HL-60 (cell line): Measurements from ENCODE around the gene CHRNA3.

Experiments used
- DNase-seq, 2 experiments: peaks; one replicate each; pipeline ENCODE4 v3.0.0-alpha.2; 2010 to 2020; ENCODE audit warnings: low read depth in 1 of 2, low spot score in 1 of 2
- H3K27ac ChIP-seq: fragments of 250-450 bp; sonication (Bioruptor Pico); replicated peaks from 2 replicates; pipeline ENCODE4 v1.5.1; 2020; ENCODE audit warnings: mild to moderate bottlenecking, moderate library complexity
- H3K27me3 ChIP-seq: fragments of 250-450 bp; sonication (Bioruptor Pico); 2 replicates; pipeline ENCODE4 v1.5.1; 2021; ENCODE audit warnings: mild to moderate bottlenecking, moderate library complexity; ENCODE audit not compliant: insufficient read depth, poor library complexity, severe bottlenecking
- H3K4me3 ChIP-seq: replicated peaks from 2 replicates; pipeline ENCODE4 v1.5.1; 2011; ENCODE audit warnings: mild to moderate bottlenecking, control low read depth, low read length; ENCODE audit not compliant: insufficient read depth
- GABPA ChIP-seq: IDR thresholded peaks from 2 replicates; pipeline ENCODE4 v1.6.1; 2012; ENCODE audit warnings: low read depth
- POLR2AphosphoS5 ChIP-seq: IDR thresholded peaks from 2 replicates; pipeline ENCODE4 v1.6.1; 2012; ENCODE audit warnings: low read depth
- REST ChIP-seq: IDR thresholded peaks from 2 replicates; pipeline ENCODE4 v1.6.1; 2012; ENCODE audit warnings: low read depth; ENCODE audit not compliant: insufficient replicate concordance
- SPI1 ChIP-seq: IDR thresholded peaks from 2 replicates; pipeline ENCODE4 v1.6.1; 2012; ENCODE audit warnings: low read depth, mild to moderate bottlenecking, borderline replicate concordance
- TF ChIP-seq, protein P1 (sequence below): IDR thresholded peaks from one replicate; pipeline ENCODE4 v1.5.1; 2011; ENCODE audit warnings: low read length, control low read depth, inconsistent platforms; ENCODE audit not compliant: insufficient read depth

The CHRNA3 gene

GRCh38 chr15:78565951-78566774 is 54.6 kb downstream of the CHRNA3 start:
- DNase-seq, result no peak
- Histone ChIP-seq H3K27ac (no peak overlapping the region), H3K4me3 (peak overlapping the region; percentile 65), H3K27me3 (peaks cover 23% of the 10 kb centered on the region)
- TF ChIP-seq REST, result no peak
- TF ChIP-seq GABPA, result no peak
- TF ChIP-seq, protein P1, sequence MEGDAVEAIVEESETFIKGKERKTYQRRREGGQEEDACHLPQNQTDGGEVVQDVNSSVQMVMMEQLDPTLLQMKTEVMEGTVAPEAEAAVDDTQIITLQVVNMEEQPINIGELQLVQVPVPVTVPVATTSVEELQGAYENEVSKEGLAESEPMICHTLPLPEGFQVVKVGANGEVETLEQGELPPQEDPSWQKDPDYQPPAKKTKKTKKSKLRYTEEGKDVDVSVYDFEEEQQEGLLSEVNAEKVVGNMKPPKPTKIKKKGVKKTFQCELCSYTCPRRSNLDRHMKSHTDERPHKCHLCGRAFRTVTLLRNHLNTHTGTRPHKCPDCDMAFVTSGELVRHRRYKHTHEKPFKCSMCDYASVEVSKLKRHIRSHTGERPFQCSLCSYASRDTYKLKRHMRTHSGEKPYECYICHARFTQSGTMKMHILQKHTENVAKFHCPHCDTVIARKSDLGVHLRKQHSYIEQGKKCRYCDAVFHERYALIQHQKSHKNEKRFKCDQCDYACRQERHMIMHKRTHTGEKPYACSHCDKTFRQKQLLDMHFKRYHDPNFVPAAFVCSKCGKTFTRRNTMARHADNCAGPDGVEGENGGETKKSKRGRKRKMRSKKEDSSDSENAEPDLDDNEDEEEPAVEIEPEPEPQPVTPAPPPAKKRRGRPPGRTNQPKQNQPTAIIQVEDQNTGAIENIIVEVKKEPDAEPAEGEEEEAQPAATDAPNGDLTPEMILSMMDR, result no peak
- no peak for TF ChIP-seq SPI1
- no peak for TF ChIP-seq POLR2AphosphoS5

DNA sequence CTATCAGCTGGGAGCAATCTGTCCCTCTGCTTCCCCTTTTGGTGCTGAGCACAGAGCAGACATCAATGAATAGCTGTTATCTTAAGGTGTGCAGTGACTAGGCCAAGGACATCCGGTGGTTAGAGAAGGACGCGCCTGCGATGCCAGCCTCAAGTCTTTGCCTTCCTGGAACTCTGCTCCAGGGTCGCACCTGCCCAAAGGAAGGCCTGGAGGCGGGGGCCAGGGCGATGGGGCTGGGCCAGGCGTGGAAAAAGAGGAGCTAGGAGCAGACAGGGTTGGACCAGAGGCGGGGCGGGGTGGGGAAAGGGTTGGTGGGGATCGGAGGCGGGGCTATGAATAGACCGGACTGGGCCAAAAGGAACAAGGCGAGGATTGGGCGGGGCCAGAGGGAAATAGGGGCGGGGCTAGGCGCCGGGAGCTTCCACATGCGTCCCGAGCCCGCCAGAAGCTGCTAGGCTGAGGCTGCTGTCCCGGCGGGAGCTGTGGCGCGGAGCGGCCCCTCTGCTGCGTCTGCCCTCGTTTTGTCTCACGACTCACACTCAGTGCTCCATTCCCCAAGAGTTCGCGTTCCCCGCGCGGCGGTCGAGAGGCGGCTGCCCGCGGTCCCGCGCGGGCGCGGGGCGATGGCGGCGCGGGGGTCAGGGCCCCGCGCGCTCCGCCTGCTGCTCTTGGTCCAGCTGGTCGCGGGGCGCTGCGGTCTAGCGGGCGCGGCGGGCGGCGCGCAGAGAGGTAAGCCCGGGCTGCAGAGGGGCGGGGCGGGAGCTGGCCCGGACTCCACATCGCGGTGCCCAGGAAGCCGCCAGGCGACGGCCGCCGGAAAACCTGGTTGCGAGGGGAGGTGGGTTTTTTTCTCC is 55.5 kb downstream of the CHRNA3 start, which contains the start of gene CHRNA5:
Gene CHRNA5, plus strand, starts transcription at position 424 of the 854 bp plus-strand sequence. Its CDS starts 200 bp downstream, at position 624.
- Histone ChIP-seq H3K4me3 (peak within 1 kb of the TSS; percentile 65), H3K27ac (no peak within 1 kb of the TSS), H3K27me3 (peaks cover 23% of the 10 kb centered on the region)
- peak; percentile 61 to 65 for DNase-seq
- TF ChIP-seq SPI1 (no peak), POLR2AphosphoS5 (no peak), GABPA (no peak), REST (no peak)
- TF ChIP-seq, protein P1, result no peak

DNA sequence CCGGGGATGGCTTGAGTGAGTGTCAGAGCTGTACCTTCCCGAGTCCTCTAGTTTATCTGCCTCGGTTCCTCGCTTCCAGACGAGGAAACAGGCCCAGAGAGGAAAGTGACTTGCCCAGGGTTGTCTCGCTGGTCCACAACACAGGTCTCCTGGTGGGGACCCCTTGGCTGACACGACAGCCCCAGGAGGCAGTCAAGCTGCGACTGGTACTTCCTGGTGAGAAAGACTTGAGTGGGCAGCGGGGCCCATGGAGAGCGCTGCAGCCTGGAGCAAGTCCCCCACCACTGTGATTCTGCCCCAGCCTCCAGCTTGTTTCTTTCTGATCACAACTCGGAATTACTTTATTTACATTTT is 56.1 kb downstream of the CHRNA3 start:
- no peak for TF ChIP-seq GABPA
- TF ChIP-seq REST, result no peak
- TF ChIP-seq, protein P1, result no peak
- no peak for TF ChIP-seq SPI1
- no peak for TF ChIP-seq POLR2AphosphoS5
- DNase-seq, result no peak
- Histone ChIP-seq H3K4me3 (peak overlapping the region; percentile 65), H3K27ac (no peak overlapping the region), H3K27me3 (peaks cover 23% of the 10 kb centered on the region)
